Epithelial cell of proximal tubule (primary cell): ENCODE measurements around the gene AKAP5. TPM values are rescaled to one million over a fixed set of nuclear protein-coding genes. Genes with fewer than 3 reads are reported as not detected.

ENCODE experiments used
- DNase-seq: peaks from one replicate; pipeline ENCODE4 v3.0.0-alpha.2; 2011; ENCODE audit warnings: low read depth
- H3K4me3 ChIP-seq: 2 replicates; pipeline ENCODE4 v1.5.1; 2011; ENCODE audit warnings: low read depth, mild to moderate bottlenecking, low read length
- total RNA-seq: library from RNA; depleted of rRNA; stranded (reverse); fragments of >200 nt; gene quantifications from 2 replicates; pipeline ENCODE4 v1.2.3, GENCODE V29; 2015
- TF ChIP-seq, protein P1 (sequence below): conservative IDR thresholded peaks from 2 replicates; pipeline ENCODE4 v1.5.1; 2012; ENCODE audit warnings: low read depth, mild to moderate bottlenecking, low read length

Gene AKAP5
- total RNA-seq, 1 donor from 2014 or later: 0.69 TPM

DNA sequence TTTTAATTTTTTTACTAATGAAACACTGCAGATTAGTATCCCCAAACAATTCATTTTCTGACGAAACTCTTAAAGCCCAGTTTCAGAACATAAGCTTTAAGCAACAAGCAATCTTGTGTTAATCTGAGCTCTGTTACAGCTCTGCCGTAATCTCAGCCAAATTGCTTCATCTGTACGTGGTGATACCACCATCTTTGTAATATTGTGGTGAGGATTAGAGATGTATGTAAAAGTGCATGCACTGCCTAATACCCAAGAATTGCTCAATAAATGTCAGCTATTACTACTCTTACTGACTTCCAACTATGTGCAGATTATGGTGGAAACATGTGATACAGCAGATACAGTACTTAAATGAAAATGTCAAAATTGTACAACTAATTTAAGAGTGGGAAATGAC lies 1.8 kb downstream of the AKAP5 start:
- TF ChIP-seq, protein P1, sequence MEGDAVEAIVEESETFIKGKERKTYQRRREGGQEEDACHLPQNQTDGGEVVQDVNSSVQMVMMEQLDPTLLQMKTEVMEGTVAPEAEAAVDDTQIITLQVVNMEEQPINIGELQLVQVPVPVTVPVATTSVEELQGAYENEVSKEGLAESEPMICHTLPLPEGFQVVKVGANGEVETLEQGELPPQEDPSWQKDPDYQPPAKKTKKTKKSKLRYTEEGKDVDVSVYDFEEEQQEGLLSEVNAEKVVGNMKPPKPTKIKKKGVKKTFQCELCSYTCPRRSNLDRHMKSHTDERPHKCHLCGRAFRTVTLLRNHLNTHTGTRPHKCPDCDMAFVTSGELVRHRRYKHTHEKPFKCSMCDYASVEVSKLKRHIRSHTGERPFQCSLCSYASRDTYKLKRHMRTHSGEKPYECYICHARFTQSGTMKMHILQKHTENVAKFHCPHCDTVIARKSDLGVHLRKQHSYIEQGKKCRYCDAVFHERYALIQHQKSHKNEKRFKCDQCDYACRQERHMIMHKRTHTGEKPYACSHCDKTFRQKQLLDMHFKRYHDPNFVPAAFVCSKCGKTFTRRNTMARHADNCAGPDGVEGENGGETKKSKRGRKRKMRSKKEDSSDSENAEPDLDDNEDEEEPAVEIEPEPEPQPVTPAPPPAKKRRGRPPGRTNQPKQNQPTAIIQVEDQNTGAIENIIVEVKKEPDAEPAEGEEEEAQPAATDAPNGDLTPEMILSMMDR: no peak
- no peak for DNase-seq
- no peak overlapping the region for H3K4me3 ChIP-seq

DNA sequence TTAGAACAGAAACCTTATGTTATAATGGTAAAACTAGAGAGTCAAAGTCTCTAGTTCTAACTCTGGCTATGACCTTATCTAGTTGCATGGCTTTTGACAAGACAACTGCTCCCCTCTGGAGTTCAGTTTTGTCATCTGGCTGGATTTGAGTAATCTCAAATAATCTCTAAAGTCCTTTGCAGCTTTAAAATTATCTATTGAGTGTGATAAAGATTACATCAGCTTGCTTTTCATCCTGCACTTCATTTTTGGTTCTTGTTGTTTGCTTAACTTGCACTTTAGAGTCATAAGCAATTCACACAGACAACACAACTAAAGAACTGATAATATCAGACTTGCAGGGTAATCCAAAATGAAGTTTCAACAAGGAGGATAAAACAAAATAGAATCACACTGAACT lies 2.3 kb downstream of the AKAP5 start:
- no peak overlapping the region for H3K4me3 ChIP-seq
- TF ChIP-seq, protein P1: no peak
- DNase-seq: no peak

DNA sequence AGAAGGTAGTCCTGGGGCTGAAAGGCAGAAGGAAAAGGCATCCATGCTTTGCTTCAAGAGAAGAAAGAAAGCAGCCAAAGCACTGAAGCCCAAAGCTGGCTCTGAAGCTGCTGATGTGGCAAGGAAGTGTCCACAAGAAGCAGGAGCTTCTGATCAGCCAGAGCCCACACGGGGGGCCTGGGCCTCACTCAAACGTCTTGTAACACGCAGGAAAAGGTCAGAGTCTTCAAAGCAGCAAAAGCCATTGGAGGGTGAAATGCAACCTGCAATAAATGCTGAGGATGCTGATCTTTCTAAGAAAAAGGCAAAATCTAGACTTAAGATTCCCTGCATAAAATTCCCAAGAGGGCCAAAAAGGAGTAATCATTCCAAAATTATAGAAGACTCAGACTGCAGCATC lies 3.2 kb downstream of the AKAP5 start:
- TF ChIP-seq, protein P1: no peak
- no peak overlapping the region for H3K4me3 ChIP-seq
- DNase-seq: no peak

DNA sequence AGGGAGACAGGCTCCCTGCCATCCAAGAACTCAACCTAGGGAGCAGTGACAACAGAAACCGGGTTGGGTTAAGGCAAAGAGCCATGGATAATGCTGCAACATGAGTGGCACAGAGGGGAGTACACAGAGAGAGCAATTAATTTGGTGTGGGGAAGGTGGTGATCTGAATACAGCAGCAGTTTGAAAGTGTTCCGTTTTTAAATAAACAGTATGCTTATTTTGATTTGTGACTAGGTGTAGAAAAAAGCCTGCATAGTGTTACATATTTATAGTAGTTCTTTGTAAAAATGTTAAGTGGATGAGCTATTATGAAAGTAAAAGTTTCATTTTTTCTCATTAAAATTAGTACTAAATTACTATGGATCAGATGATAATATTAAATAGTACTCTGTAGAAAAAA lies 8.7 kb downstream of the AKAP5 start:
- no peak for DNase-seq
- H3K4me3 ChIP-seq: no peak overlapping the region
- TF ChIP-seq, protein P1: no peak

DNA sequence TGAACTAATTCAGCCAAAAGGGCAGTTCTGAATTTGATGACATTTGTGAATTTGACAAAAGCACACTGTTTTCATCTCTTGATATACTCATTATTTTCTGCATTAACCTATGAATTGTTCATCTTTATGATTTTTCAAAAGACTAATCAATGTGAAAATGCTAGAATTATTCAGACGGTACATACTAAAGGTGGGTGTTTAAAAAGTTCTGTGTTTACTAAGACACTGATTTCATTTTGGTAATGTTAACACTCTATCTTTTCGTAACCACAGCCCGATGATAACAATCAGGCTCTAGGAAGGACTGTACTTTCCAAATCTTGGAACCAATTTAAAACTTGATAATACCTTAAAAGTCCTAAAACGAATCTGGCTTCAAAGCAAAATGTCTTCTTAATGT lies 9.4 kb downstream of the AKAP5 start:
- no peak overlapping the region for H3K4me3 ChIP-seq
- TF ChIP-seq, protein P1: no peak
- no peak for DNase-seq

DNA sequence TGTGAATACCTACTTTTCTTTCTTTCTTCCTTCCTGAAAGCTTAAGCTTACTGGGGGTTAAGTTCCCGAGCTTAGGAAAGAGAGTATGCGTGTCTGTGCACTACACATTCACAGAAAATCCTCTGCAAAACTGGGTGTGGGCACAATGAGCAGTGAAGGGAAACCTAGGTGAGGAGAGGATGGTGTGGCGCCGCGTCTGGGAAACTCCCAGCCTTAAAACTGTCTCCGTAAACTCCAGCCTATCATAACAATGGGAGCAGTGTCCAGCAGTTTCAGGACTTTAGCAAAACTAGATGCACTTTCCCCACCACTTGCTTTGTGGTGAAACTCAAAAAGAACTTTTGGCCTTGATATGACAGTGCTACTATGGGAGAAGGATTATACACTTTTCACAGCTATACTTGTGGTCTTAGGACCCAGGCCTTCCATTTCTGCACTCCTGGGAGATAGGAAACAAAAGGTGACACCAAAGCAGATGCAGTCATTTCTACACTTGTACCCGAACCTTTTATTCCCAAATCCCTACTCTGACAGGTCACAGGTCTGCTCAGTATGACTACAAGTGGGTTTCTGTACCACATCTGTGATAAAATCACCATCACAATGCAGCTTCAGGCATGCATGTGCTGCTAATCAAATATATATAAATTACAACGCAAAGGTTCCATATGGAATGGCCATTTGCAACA lies 10.4 kb downstream of the AKAP5 start:
- H3K4me3 ChIP-seq: no peak overlapping the region
- no peak for DNase-seq
- TF ChIP-seq, protein P1: no peak

DNA sequence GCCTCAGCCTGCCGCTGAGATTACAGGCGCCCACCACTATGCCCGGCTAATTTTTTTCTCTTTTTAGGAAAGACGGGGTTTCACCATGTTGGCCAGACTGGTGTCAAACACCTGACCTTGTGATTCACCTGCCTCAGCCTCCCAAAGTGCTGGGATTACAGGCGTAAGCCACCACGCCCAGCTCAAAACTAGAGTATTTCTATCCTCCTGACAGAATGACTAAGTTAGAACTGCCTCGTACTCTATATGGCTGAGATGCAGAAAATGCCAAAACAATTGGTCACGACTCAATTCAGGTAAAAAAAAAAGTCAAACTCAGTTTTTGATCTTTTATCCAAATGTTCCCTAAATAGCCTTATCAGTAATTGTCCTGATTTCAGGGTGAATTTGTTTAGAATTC lies 11.1 kb downstream of the AKAP5 start:
- no peak for DNase-seq
- no peak overlapping the region for H3K4me3 ChIP-seq
- TF ChIP-seq, protein P1: no peak
